Activated B cell treated with CpG ODN at 0.5 μM for 24 hours (primary cell): ENCODE results near the gene CCDC3. TPM values are rescaled to one million over a fixed set of nuclear protein-coding genes. Genes with fewer than 3 reads are reported as not detected.

Experiments used
- ATAC-seq: fragments of 200-7000 bp; cut with Tn5 transposase; one replicate; pipeline ENCODE4 v1.10.0; 2021; ENCODE audit warnings: low read depth, mild to moderate bottlenecking, moderate library complexity
- CTCF ChIA-PET: fragments of 350-600 bp; sonication (Branson Sonifier 250); formaldehyde crosslinking; loops from one replicate; lab custom pipeline; 2021; ENCODE audit warnings: antibody characterized with exemption; lab: Charles Lee
- POLR2A ChIA-PET: fragments of 350-600 bp; sonication (Branson Sonifier 250); formaldehyde crosslinking; loops from one replicate; lab custom pipeline; 2021; ENCODE audit warnings: antibody characterized with exemption; lab: Charles Lee
- DNase-seq: peaks from one replicate; pipeline ENCODE4 v3.0.0; 2022
- H3K27ac Mint-ChIP-seq: one replicate; pipeline ENCODE4 v1.8.0; 2020; ENCODE audit warnings: mixed read lengths
- H3K27me3 Mint-ChIP-seq: one replicate; pipeline ENCODE4 v1.8.0; 2021; ENCODE audit warnings: mixed read lengths
- H3K36me3 Mint-ChIP-seq: one replicate; pipeline ENCODE4 v1.8.0; 2021; ENCODE audit warnings: low read depth, mixed read lengths
- H3K4me1 Mint-ChIP-seq: one replicate; pipeline ENCODE4 v1.8.0; 2021; ENCODE audit warnings: mixed read lengths
- H3K4me3 Mint-ChIP-seq: one replicate; pipeline ENCODE4 v1.8.0; 2020; ENCODE audit warnings: mild to moderate bottlenecking, mixed read lengths
- H3K9me3 Mint-ChIP-seq: one replicate; pipeline ENCODE4 v1.8.0; 2020; ENCODE audit warnings: mixed read lengths
- CTCF ChIP-seq: fragments of 200-600 bp; IDR thresholded peaks from one replicate; pipeline ENCODE4 v1.8.0; 2022; ENCODE audit warnings: antibody characterized with exemption, mild to moderate bottlenecking
- intact Hi-C: fragments of 100-400 bp; cut with micrococcal nuclease; formaldehyde crosslinking; loops from one replicate; pipeline ENCODE4 v1.15.1; 2024
- total RNA-seq: library from RNA; stranded (reverse); gene quantifications from 2 replicates; pipeline ENCODE4 v1.2.3, GENCODE V29; 2022

Gene CCDC3
- total RNA-seq, 1 donor from 2014 or later = 0.07 TPM

- Mint-ChIP-seq H3K4me1 (no peaks in the 10 kb centered on the region), H3K27me3 (peaks cover 5% of the 10 kb centered on the region), H3K4me3 (no peak overlapping the region), H3K36me3 (no peaks in the 10 kb centered on the region), H3K9me3 (peaks cover 2% of the 10 kb centered on the region), H3K27ac (no peak overlapping the region)
- TF ChIP-seq CTCF = no peak
- POLR2A ChIA-PET = no interaction called here
- DNase-seq (no peak), ATAC-seq (no peak)
- intact Hi-C loops = no loop called here
- CTCF ChIA-PET = no interaction called here
These were observed 91.7 kb downstream of the CCDC3 start for GRCh38 chr10:12909836-12910185.

- H3K27ac Mint-ChIP-seq = no peak overlapping the region
- peaks cover 8% of the 10 kb centered on the region for H3K27me3 Mint-ChIP-seq
- TF ChIP-seq CTCF = no peak
- ATAC-seq (no peak), DNase-seq (no peak)
- H3K4me3 Mint-ChIP-seq = no peak overlapping the region
- peaks cover 2% of the 10 kb centered on the region for H3K9me3 Mint-ChIP-seq
- no peaks in the 10 kb centered on the region for H3K36me3 Mint-ChIP-seq
- intact Hi-C loops = no loop called here
- ChIA-PET POLR2A (no interaction called here), CTCF (no interaction called here)
- H3K4me1 Mint-ChIP-seq = no peaks in the 10 kb centered on the region
These were observed 92.2 kb downstream of the CCDC3 start for GRCh38 chr10:12909182-12909835.

GRCh38 chr10:12908773-12909172, 92.7 kb downstream of the CCDC3 start:
- Mint-ChIP-seq H3K27ac (no peak overlapping the region), H3K36me3 (no peaks in the 10 kb centered on the region), H3K9me3 (peaks cover 2% of the 10 kb centered on the region), H3K27me3 (peaks cover 8% of the 10 kb centered on the region), H3K4me3 (no peak overlapping the region), H3K4me1 (no peaks in the 10 kb centered on the region)
- no peak for TF ChIP-seq CTCF
- intact Hi-C loops = no loop called here
- CTCF ChIA-PET = no interaction called here
- POLR2A ChIA-PET = no interaction called here
- ATAC-seq (no peak), DNase-seq (no peak)

- Mint-ChIP-seq H3K27ac (no peak overlapping the region), H3K4me1 (no peaks in the 10 kb centered on the region), H3K9me3 (peaks cover 2% of the 10 kb centered on the region), H3K36me3 (no peaks in the 10 kb centered on the region), H3K4me3 (no peak overlapping the region), H3K27me3 (peaks cover 9% of the 10 kb centered on the region)
- CTCF ChIA-PET = no interaction called here
- intact Hi-C loops = no loop called here
- DNase-seq (no peak), ATAC-seq (no peak)
- POLR2A ChIA-PET = no interaction called here
- TF ChIP-seq CTCF = no peak
These were observed 93.9 kb downstream of the CCDC3 start for GRCh38 chr10:12907656-12908055.

- ChIA-PET CTCF (interaction anchor here (2.5 kb wide), 1 partner anchor 198 kb away, joined by 11 read pairs; no protein-coding TSS in a partner anchor), POLR2A (no interaction called here)
- no peaks in the 10 kb centered on the region for H3K36me3 Mint-ChIP-seq
- H3K27me3 Mint-ChIP-seq = peaks cover 18% of the 10 kb centered on the region
- H3K27ac Mint-ChIP-seq = no peak overlapping the region
- no peak overlapping the region for H3K4me3 Mint-ChIP-seq
- intact Hi-C loops = no loop called here
- no peaks in the 10 kb centered on the region for H3K9me3 Mint-ChIP-seq
- TF ChIP-seq CTCF = no peak
- no peak for ATAC-seq
- no peak for DNase-seq
- no peaks in the 10 kb centered on the region for H3K4me1 Mint-ChIP-seq
These were observed 95.4 kb downstream of the CCDC3 start for GRCh38 chr10:12906051-12906541.
